Breast epithelium (tissue), 4 donors: ENCODE results near the gene BACH2. TPM values are rescaled to one million over a fixed set of nuclear protein-coding genes. Genes with fewer than 3 reads are reported as not detected.
"Not testable (repeated sequence)": the region's sequence is repeated elsewhere in the genome, so short reads cannot be mapped to it uniquely, and the experiment has no call there.

Source experiments
- DNase-seq, 2 donors: peaks; one replicate each; pipeline ENCODE4 v3.0.0-alpha.2; 2019; ENCODE audit warnings: low spot score in 2 of 2
- H3K27ac ChIP-seq, 2 donors: fragments of 200-600 bp; sonication (generic) in 1 of 2; one replicate each; pipeline ENCODE4 v1.5.1; 2016 to 2019; ENCODE audit warnings: mild to moderate bottlenecking in 1 of 2
- H3K27me3 ChIP-seq, 2 donors: fragments of 200-600 bp; sonication (generic) in 1 of 2; one replicate each; pipeline versions ENCODE4 v1.5.1 to v1.6.0; 2017 to 2019; ENCODE audit warnings: control low read depth in 1 of 2, mild to moderate bottlenecking in 1 of 2
- H3K36me3 ChIP-seq: fragments of 200-600 bp; one replicate; pipeline ENCODE4 v1.5.1; 2019
- H3K4me1 ChIP-seq, 2 donors: fragments of 200-600 bp; sonication (generic); one replicate each; pipeline ENCODE4 v1.5.1; 2016 to 2019; ENCODE audit warnings: control low read depth in 1 of 2
- H3K4me3 ChIP-seq, 3 donors: fragments of 200-600 bp; sonication (generic); 1 replicate in 2 of 3; 2 replicates in 1 of 3; pipeline ENCODE4 v1.5.1; 2016 to 2019; ENCODE audit warnings: mild to moderate bottlenecking in 3 of 3, moderate library complexity in 2 of 3
- H3K9me3 ChIP-seq, 2 donors: fragments of 200-600 bp; sonication (generic) in 1 of 2; one replicate each; pipeline ENCODE4 v1.5.1; 2016 to 2019; ENCODE audit warnings: control low read depth in 1 of 2
- CTCF ChIP-seq, 3 donors: fragments of 450-650 bp; IDR thresholded peaks; one replicate each; pipeline ENCODE4 v1.5.1; 2016 to 2017; ENCODE audit warnings: antibody characterized with exemption in 3 of 3, mild to moderate bottlenecking in 3 of 3, moderate library complexity in 3 of 3
- POLR2A ChIP-seq: fragments of 450-650 bp; IDR thresholded peaks from one replicate; pipeline ENCODE4 v1.6.1; 2016; ENCODE audit warnings: antibody characterized with exemption, mild to moderate bottlenecking, moderate library complexity
- POLR2AphosphoS5 ChIP-seq, 3 donors: sonication (generic); formaldehyde crosslinking; IDR thresholded peaks; one replicate each; pipeline ENCODE4 v1.6.1; 2017; ENCODE audit warnings: antibody characterized with exemption in 3 of 3
- intact Hi-C: fragments of 100-400 bp; cut with DNase I; formaldehyde crosslinking; loops from one replicate; pipeline ENCODE4 v1.15.1; 2023; ENCODE audit warnings: low total_unique reads
- total RNA-seq, 3 donors: library from RNA; depleted of rRNA; stranded (reverse); fragments of >200 nt; gene quantifications; one replicate each; pipeline ENCODE4 v1.1.0, GENCODE V29; 2016

Gene BACH2
- total RNA-seq, 3 donors from 2014 or later: 6.2 to 13.8 (median 7.0) TPM

- no peak overlapping the region for H3K4me3 ChIP-seq
- H3K27me3 ChIP-seq: no peaks in the 10 kb centered on the region
- H3K27ac ChIP-seq: no peak overlapping the region
- intact Hi-C loops: no loop called here
- H3K4me1 ChIP-seq: peaks cover 0 to 3% of the 10 kb centered on the region in 2 donors
- no peak for DNase-seq
- TF ChIP-seq POLR2A (no peak), CTCF (IDR thresholded peaks at IDR 0.05) (no peak), POLR2AphosphoS5 (IDR thresholded peaks at IDR 0.05) (no peak)
- H3K9me3 ChIP-seq: no peaks in the 10 kb centered on the region
- no peaks in the 10 kb centered on the region for H3K36me3 ChIP-seq
Observed at GRCh38 chr6:89976694-89977020, 320.0 kb downstream of the BACH2 start.

GRCh38 chr6:89975991-89976693 lies 320.5 kb downstream of the BACH2 start:
- intact Hi-C loops: no loop called here
- Histone ChIP-seq H3K27ac (no peak overlapping the region), H3K9me3 (no peaks in the 10 kb centered on the region), H3K36me3 (no peaks in the 10 kb centered on the region), H3K4me1 (peaks cover 0 to 3% of the 10 kb centered on the region in 2 donors), H3K4me3 (no peak overlapping the region), H3K27me3 (no peaks in the 10 kb centered on the region)
- TF ChIP-seq POLR2AphosphoS5 (IDR thresholded peaks at IDR 0.05) (no peak), CTCF (IDR thresholded peaks at IDR 0.05) (no peak), POLR2A (no peak)
- no peak for DNase-seq

- Histone ChIP-seq H3K27me3 (no peaks in the 10 kb centered on the region), H3K9me3 (no peaks in the 10 kb centered on the region), H3K36me3 (no peaks in the 10 kb centered on the region), H3K4me1 (peaks cover 0 to 3% of the 10 kb centered on the region in 2 donors), H3K27ac (no peak overlapping the region), H3K4me3 (no peak overlapping the region)
- TF ChIP-seq POLR2AphosphoS5 (IDR thresholded peaks at IDR 0.05): no peak
- DNase-seq: no peak
- intact Hi-C loops: no loop called here
Observed at GRCh38 chr6:89975366-89975765, 321.3 kb downstream of the BACH2 start.

GRCh38 chr6:89974834-89975233 lies 321.8 kb downstream of the BACH2 start:
- DNase-seq: no peak
- H3K4me3 ChIP-seq: no peak overlapping the region
- no peaks in the 10 kb centered on the region for H3K36me3 ChIP-seq
- intact Hi-C loops: loop anchor here (1.0 kb wide), 1 partner anchor 30 kb away; no protein-coding TSS in a partner anchor
- TF ChIP-seq POLR2AphosphoS5 (IDR thresholded peaks at IDR 0.05) (no peak), CTCF (IDR thresholded peaks at IDR 0.05) (no peak), POLR2A (no peak)
- H3K27me3 ChIP-seq: no peaks in the 10 kb centered on the region
- H3K4me1 ChIP-seq: peaks cover 0 to 3% of the 10 kb centered on the region in 2 donors
- H3K27ac ChIP-seq: no peak overlapping the region
- H3K9me3 ChIP-seq: no peaks in the 10 kb centered on the region

GRCh38 chr6:89972025-89972381 lies 324.6 kb downstream of the BACH2 start:
- Histone ChIP-seq H3K4me1 (no peaks in the 10 kb centered on the region), H3K27me3 (no peaks in the 10 kb centered on the region), H3K4me3 (no peak overlapping the region), H3K9me3 (no peaks in the 10 kb centered on the region), H3K27ac (no peak overlapping the region), H3K36me3 (no peaks in the 10 kb centered on the region)
- intact Hi-C loops: no loop called here
- TF ChIP-seq POLR2AphosphoS5 (IDR thresholded peaks at IDR 0.05) (no peak), CTCF (IDR thresholded peaks at IDR 0.05) (no peak), POLR2A (no peak)
- no peak for DNase-seq

- intact Hi-C loops: not testable (repeated sequence)
Observed at GRCh38 chr6:89971338-89972024, 325.2 kb downstream of the BACH2 start.

More at GRCh38 chr6:89971338-89972024, 325.2 kb downstream of the BACH2 start:
- not testable (repeated sequence) for H3K4me3 ChIP-seq, H3K9me3 ChIP-seq, H3K27me3 ChIP-seq, DNase-seq, H3K27ac ChIP-seq, H3K36me3 ChIP-seq, H3K4me1 ChIP-seq
